HUES64 (cell line): ENCODE results near the gene UGT1A5.

Experiments
- H3K27ac ChIP-seq: 2 replicates; pipeline ENCODE4 v1.7.0; 2013; ENCODE audit warnings: low read depth, low read length, inconsistent platforms
- H3K27me3 ChIP-seq: 2 replicates; pipeline ENCODE4 v1.6.1; 2013; ENCODE audit warnings: mild to moderate bottlenecking, low read length; ENCODE audit not compliant: insufficient read depth
- H3K36me3 ChIP-seq: 2 replicates; pipeline ENCODE4 v1.6.1; 2013; ENCODE audit warnings: mild to moderate bottlenecking, low read length; ENCODE audit not compliant: insufficient read depth
- H3K4me1 ChIP-seq: 2 replicates; pipeline ENCODE4 v1.6.1; 2013; ENCODE audit warnings: mild to moderate bottlenecking, low read length, moderate library complexity; ENCODE audit not compliant: insufficient read depth
- H3K4me3 ChIP-seq: 2 replicates; pipeline ENCODE4 v1.5.1; 2013; ENCODE audit warnings: mild to moderate bottlenecking, low read length, moderate library complexity
- H3K9ac ChIP-seq: 2 replicates; pipeline ENCODE4 v1.6.1; 2013; ENCODE audit warnings: mild to moderate bottlenecking, low read depth, low read length
- H3K9me3 ChIP-seq: 2 replicates; pipeline ENCODE4 v1.6.1; 2013; ENCODE audit warnings: low read depth, low read length; ENCODE audit not compliant: insufficient read depth
- WGBS: fragments of 150-250, 120-280 bp; methylation state at CpG from one replicate; pipeline ENCODE4 v1.1.7; 2013; ENCODE audit warnings: missing lambda C conversion rate; 5-methylcytosine and 5-hydroxymethylcytosine counted together

The UGT1A5 gene

GRCh38 chr2:233680361-233681045 is 32.2 kb upstream of the UGT1A5 start:
- no peaks in the 10 kb centered on the region for H3K27me3 ChIP-seq
- 87% methylated on average over 4 of the region's 4 CpGs for WGBS

DNA sequence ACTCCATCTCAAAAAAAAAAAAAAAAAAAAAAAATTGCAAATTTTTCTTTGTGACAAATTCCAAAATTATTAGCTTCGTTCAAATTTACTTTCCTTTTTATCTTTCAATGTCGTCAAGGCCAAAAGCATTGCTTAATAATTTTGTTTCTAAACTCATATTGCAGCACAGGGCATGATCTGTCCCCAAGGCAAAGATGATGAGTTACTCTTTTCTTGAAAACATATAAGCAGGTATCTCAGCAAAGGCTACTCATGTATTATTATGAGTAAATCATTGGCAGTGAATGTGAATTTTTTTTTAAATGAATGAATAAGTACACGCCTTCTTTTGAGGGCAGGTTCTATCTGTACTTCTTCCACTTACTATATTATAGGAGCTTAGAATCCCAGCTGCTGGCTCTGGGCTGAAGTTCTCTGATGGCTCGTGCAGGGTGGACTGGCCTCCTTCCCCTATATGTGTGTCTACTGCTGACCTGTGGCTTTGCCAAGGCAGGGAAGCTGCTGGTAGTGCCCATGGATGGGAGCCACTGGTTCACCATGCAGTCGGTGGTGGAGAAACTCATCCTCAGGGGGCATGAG is 31.1 kb upstream of the UGT1A5 start, which contains the start of gene UGT1A7:
UGT1A7 (plus strand) TSS at position 381 of the 579 bp plus-strand sequence; CDS start at position 418, 37 bp downstream.
- no peaks in the 10 kb centered on the region for H3K4me1 ChIP-seq
- H3K36me3 ChIP-seq: no peaks in the 10 kb centered on the region
- H3K9ac ChIP-seq: no peak within 1 kb of the TSS
- no peak within 1 kb of the TSS for H3K4me3 ChIP-seq
- no peaks in the 10 kb centered on the region for H3K9me3 ChIP-seq
- 83% methylated on average over 5 of the region's 5 CpGs for WGBS
- no peaks in the 10 kb centered on the region for H3K27me3 ChIP-seq
- no peak within 1 kb of the TSS for H3K27ac ChIP-seq

More at GRCh38 chr2:233680361-233681045, 32.2 kb upstream of the UGT1A5 start:
- no peak overlapping the region for H3K9ac ChIP-seq
- H3K36me3 ChIP-seq: no peaks in the 10 kb centered on the region
- no peak overlapping the region for H3K4me3 ChIP-seq
- no peak overlapping the region for H3K27ac ChIP-seq
- no peaks in the 10 kb centered on the region for H3K4me1 ChIP-seq
- no peaks in the 10 kb centered on the region for H3K9me3 ChIP-seq

GRCh38 chr2:233684640-233685039 is 28.1 kb upstream of the UGT1A5 start:
- Histone ChIP-seq H3K9ac (no peak overlapping the region), H3K36me3 (no peaks in the 10 kb centered on the region), H3K27me3 (no peaks in the 10 kb centered on the region), H3K4me3 (no peak overlapping the region), H3K9me3 (no peaks in the 10 kb centered on the region), H3K27ac (no peak overlapping the region), H3K4me1 (no peaks in the 10 kb centered on the region)
- WGBS: 94% methylated on average over 1 of the region's 1 CpG

DNA sequence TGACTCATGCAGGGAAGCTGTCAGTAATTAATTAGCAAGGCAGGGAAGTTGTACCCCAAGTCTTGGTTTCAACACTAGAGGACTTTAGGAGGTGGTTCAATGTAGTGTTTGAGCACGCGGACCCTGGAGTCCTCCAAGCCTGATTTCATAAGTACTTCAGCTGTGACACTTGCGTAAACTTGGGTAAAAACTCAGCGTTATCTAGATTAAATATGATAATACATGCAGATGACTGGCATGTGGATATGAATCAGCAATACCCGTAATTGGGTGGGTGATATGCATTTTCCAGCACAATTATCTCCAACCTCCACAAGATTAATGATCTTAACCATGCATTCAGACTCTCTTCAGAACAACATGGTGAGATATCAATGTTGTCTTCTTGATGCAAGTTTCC is 25.8 kb upstream of the UGT1A5 start:
- Histone ChIP-seq H3K27ac (no peak overlapping the region), H3K4me3 (no peak overlapping the region), H3K9me3 (no peaks in the 10 kb centered on the region), H3K36me3 (no peaks in the 10 kb centered on the region), H3K4me1 (no peaks in the 10 kb centered on the region; the same call in 1 of the 2 replicates), H3K27me3 (no peaks in the 10 kb centered on the region), H3K9ac (no peak overlapping the region)
- WGBS: 86% methylated on average over 5 of the region's 5 CpGs

DNA sequence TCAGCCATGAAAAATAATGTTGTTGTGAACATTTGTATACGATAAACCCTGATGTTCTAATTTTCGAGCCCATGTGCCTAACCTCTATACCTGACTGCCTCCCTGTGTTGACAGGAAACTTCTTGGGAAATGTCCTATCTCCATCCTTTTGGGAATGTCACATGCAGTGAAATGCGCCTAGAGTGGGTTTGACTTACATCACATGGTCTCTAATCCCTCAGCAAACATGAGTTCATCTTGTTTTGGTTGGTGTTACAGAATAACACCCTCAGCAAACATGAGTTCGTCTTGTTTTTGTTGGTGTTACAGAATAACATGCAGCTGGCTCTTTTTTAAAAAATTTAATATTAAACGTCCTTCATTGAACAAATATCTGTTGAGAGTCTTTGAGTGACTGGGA is 24.4 kb upstream of the UGT1A5 start:
- Histone ChIP-seq H3K27me3 (no peaks in the 10 kb centered on the region), H3K4me1 (no peaks in the 10 kb centered on the region; the same call in 1 of the 2 replicates), H3K4me3 (no peak overlapping the region), H3K27ac (no peak overlapping the region), H3K36me3 (no peaks in the 10 kb centered on the region), H3K9ac (no peak overlapping the region), H3K9me3 (no peaks in the 10 kb centered on the region)
- 99% methylated on average over 3 of the region's 5 CpGs for whole genome bisulfite sequencing

DNA sequence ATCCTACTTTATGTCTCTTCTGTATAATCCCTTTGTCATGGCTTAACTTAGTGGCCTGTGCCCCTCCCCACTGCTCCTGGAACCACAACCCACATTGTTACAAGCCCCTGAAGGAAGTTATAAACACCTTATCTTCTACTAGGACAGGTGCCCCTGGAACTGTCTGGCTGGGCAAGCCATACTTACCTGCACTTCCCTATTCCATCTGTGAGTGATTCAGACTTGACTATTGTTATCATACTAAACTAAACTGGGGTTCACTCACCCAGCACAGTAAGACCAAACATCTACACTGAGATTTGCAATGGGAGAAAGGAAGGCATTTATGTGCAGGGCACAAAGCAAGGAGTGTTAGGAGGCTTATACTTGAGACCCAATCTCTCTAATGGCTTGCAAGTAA is 23.7 kb upstream of the UGT1A5 start:
- Histone ChIP-seq H3K4me3 (no peak overlapping the region), H3K27ac (no peak overlapping the region), H3K4me1 (no peaks in the 10 kb centered on the region; the same call in 1 of the 2 replicates), H3K27me3 (no peaks in the 10 kb centered on the region), H3K9ac (no peak overlapping the region), H3K9me3 (no peaks in the 10 kb centered on the region), H3K36me3 (no peaks in the 10 kb centered on the region)

GRCh38 chr2:233689501-233689900 is 23.2 kb upstream of the UGT1A5 start:
- Histone ChIP-seq H3K9ac (no peak overlapping the region), H3K36me3 (no peaks in the 10 kb centered on the region), H3K9me3 (no peaks in the 10 kb centered on the region), H3K27me3 (no peaks in the 10 kb centered on the region), H3K4me3 (no peak overlapping the region), H3K27ac (no peak overlapping the region), H3K4me1 (no peaks in the 10 kb centered on the region; the same call in 1 of the 2 replicates)
- WGBS: 64% methylated on average over 3 of the region's 3 CpGs

DNA sequence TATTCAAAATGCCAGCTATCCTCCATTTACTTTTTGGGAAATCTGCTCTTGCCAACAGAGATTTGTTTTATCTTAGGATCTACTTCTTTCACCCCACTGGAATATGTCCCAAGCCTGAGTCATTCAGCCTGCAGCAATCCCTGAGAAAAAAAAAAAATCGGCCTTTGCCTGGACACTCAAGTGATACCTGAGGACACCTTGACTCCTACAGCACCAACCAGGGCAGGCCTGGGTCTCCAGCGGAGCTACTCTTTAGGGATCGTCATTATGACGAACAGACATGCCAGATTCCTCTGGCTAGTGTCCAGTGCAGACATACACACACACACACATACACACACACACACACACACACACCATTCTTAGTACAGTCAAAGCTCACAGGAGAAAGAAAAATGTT is 22.3 kb upstream of the UGT1A5 start:
- Histone ChIP-seq H3K4me1 (no peaks in the 10 kb centered on the region; the same call in 1 of the 2 replicates), H3K9me3 (no peaks in the 10 kb centered on the region), H3K4me3 (no peak overlapping the region), H3K9ac (no peak overlapping the region), H3K27me3 (no peaks in the 10 kb centered on the region), H3K27ac (no peak overlapping the region), H3K36me3 (no peaks in the 10 kb centered on the region)
- WGBS: 93% methylated on average over 4 of the region's 4 CpGs

GRCh38 chr2:233691443-233692433 is 21.0 kb upstream of the UGT1A5 start:
- WGBS: 81% methylated on average over 10 of the region's 11 CpGs
- H3K4me3 ChIP-seq: no peak overlapping the region
- H3K9me3 ChIP-seq: no peaks in the 10 kb centered on the region
- no peak overlapping the region for H3K27ac ChIP-seq
- H3K27me3 ChIP-seq: no peaks in the 10 kb centered on the region
- H3K4me1 ChIP-seq: no peaks in the 10 kb centered on the region; the same call in 1 of the 2 replicates
- H3K36me3 ChIP-seq: no peaks in the 10 kb centered on the region
- H3K9ac ChIP-seq: no peak overlapping the region

DNA sequence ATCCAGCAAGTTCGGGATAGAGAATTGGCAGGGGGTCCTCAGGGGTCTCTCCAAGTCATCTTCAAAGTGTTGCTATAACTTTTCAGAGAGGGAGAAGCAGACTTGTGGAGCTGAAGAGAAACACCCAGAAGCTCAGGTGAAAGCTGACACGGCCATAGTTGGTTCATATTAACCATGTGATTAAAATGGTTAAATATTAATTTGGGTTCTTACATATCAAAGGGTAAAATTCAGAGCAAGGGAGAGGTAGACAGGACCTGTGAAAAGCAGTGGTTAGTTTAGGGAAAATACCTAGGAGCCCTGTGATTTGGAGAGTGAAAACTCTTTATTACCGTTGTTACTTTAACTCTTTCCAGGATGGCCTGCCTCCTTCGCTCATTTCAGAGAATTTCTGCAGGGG is 20.1 kb upstream of the UGT1A5 start, which contains the start of gene UGT1A6:
UGT1A6 (plus strand) TSS at position 243 of the 400 bp plus-strand sequence; CDS start at position 358, 115 bp downstream.
- Histone ChIP-seq H3K27ac (no peak within 1 kb of the TSS), H3K36me3 (no peaks in the 10 kb centered on the region), H3K27me3 (no peaks in the 10 kb centered on the region), H3K4me3 (no peak within 1 kb of the TSS), H3K9ac (no peak within 1 kb of the TSS), H3K4me1 (no peaks in the 10 kb centered on the region; the same call in 1 of the 2 replicates), H3K9me3 (no peaks in the 10 kb centered on the region)
- WGBS: 95% methylated on average over 4 of the region's 4 CpGs

GRCh38 chr2:233693963-233694362 is 18.7 kb upstream of the UGT1A5 start:
- H3K4me3 ChIP-seq: no peak overlapping the region
- H3K27me3 ChIP-seq: no peaks in the 10 kb centered on the region
- H3K36me3 ChIP-seq: no peaks in the 10 kb centered on the region
- no peak overlapping the region for H3K9ac ChIP-seq
- no peak overlapping the region for H3K27ac ChIP-seq
- H3K9me3 ChIP-seq: no peaks in the 10 kb centered on the region
- H3K4me1 ChIP-seq: no peaks in the 10 kb centered on the region; the same call in 1 of the 2 replicates
- WGBS: 79% methylated on average over 6 of the region's 6 CpGs
